Esophagus muscularis mucosa (tissue), 4 donors: ENCODE results near the gene DPYD.

ENCODE experiments used
- CTCF ChIP-seq, 3 experiments: fragments of 200-600 bp in 2 of 3; fragments of 450-650 bp in 1 of 3; sonication (generic) in 2 of 3; IDR thresholded peaks; one replicate each; pipeline ENCODE4 v1.5.1; 2017 to 2019; ENCODE audit warnings: antibody characterized with exemption in 3 of 3, mild to moderate bottlenecking in 2 of 3, moderate library complexity in 1 of 3
- EP300 ChIP-seq: sonication (generic); formaldehyde crosslinking; IDR thresholded peaks from one replicate; pipeline ENCODE4 v1.6.1; 2017; ENCODE audit warnings: antibody characterized with exemption
- POLR2A ChIP-seq: fragments of 450-650 bp; IDR thresholded peaks from one replicate; pipeline ENCODE4 v1.6.1; 2017; ENCODE audit warnings: antibody characterized with exemption, moderate library complexity, mild to moderate bottlenecking, low read depth

GRCh38 chr1:97334454-97334853 is 586.4 kb downstream of the DPYD start:
- no peak for TF ChIP-seq CTCF (IDR thresholded peaks at IDR 0.05)
- TF ChIP-seq POLR2A = no peak
- no peak for TF ChIP-seq EP300
